Kidney (tissue), 14 donors: ENCODE results near the gene GMEB2. TPM values are rescaled to one million over a fixed set of nuclear protein-coding genes. Genes with fewer than 3 reads are reported as not detected.
"Not testable (repeated sequence)": the region's sequence is repeated elsewhere in the genome, so short reads cannot be mapped to it uniquely, and the experiment has no call there.

ENCODE experiments used
- DNase-seq, 5 donors: peaks; one replicate each; pipeline ENCODE4 v3.0.0-alpha.2; 2013 to 2020
- FAIRE-seq: peaks from 2 replicates; lab custom pipeline; 2012; peaks lifted over from hg19 to GRCh38; lab: Jason Lieb, UNC
- H3K27ac ChIP-seq, 2 donors: one replicate each; pipeline ENCODE4 v1.7.0; 2013; ENCODE audit warnings: low read depth in 2 of 2, low read length in 2 of 2, inconsistent platforms in 1 of 2
- H3K27me3 ChIP-seq: one replicate; pipeline ENCODE4 v1.7.1; 2013; ENCODE audit warnings: low read length, inconsistent platforms; ENCODE audit not compliant: control insufficient read depth, insufficient read depth
- H3K36me3 ChIP-seq, 3 donors: one replicate each; pipeline versions ENCODE4 v1.7.0 to v1.7.1; 2013; ENCODE audit warnings: low read length in 3 of 3, control low read depth in 1 of 3, inconsistent platforms in 1 of 3; ENCODE audit not compliant: insufficient read depth in 3 of 3, control insufficient read depth in 2 of 3
- H3K4me1 ChIP-seq, 3 donors: one replicate each; pipeline versions ENCODE4 v1.7.0 to v1.7.1; 2013; ENCODE audit warnings: low read length in 3 of 3, inconsistent platforms in 1 of 3, low read depth in 1 of 3; ENCODE audit not compliant: control insufficient read depth in 2 of 3, insufficient read depth in 2 of 3
- H3K4me3 ChIP-seq, 3 donors: one replicate each; pipeline versions ENCODE4 v1.7.0 to v1.8.1; 2013; ENCODE audit warnings: low read length in 3 of 3, control low read depth in 1 of 3, inconsistent platforms in 1 of 3
- H3K9ac ChIP-seq, 3 donors: one replicate each; pipeline versions ENCODE4 v1.7.0 to v1.7.1; 2013; ENCODE audit warnings: low read length in 3 of 3, control low read depth in 1 of 3, inconsistent platforms in 1 of 3
- H3K9me3 ChIP-seq, 3 donors: one replicate each; pipeline versions ENCODE4 v1.7.0 to v1.7.1; 2013; ENCODE audit warnings: low read length in 3 of 3, control low read depth in 1 of 3, inconsistent platforms in 1 of 3; ENCODE audit not compliant: control insufficient read depth in 2 of 3, insufficient read depth in 1 of 3
- CTCF ChIP-seq: IDR thresholded peaks from 3 replicates; pipeline ENCODE4 v1.5.1; 2012; ENCODE audit warnings: mild to moderate bottlenecking, moderate library complexity, borderline replicate concordance; ENCODE audit not compliant: insufficient read depth; ENCODE audit errors: extremely low read depth
- intact Hi-C: fragments of 100-400 bp; cut with DNase I; formaldehyde crosslinking; loops from one replicate; pipeline ENCODE4 v1.11.1; 2022
- polyA plus RNA-seq: library from polyadenylated mRNA; stranded (reverse); fragments of 350-450 nt; fragmentation: Illumina TruSeq; extraction: RNeasy Lipid Tissue Mini Kit (QIAGEN cat#74804); gene quantifications from one replicate; pipeline ENCODE4 v1.2.3, GENCODE V29; 2014; ENCODE audit warnings: low read depth, low replicate concordance; ENCODE audit not compliant: insufficient read depth
- total RNA-seq: library from RNA; stranded (reverse); fragmentation: NEBNext Ultra II Directional; extraction: Animal tissue kit (Norgen Biotek cat#: 25700); gene quantifications from one replicate; pipeline ENCODE4 v1.2.1, GENCODE V29; 2021
- donor health status: control.
- donor health status: control.
- donor health status: control.
- donor health status: control.
- donor health status: control.
- donor health status: DM: yes; HTN: yes; CAD: no.
- donor health status: Normal renal cell carcinoma (clear cell type).

GMEB2 gene
- total and polyA plus RNA-seq, 2 donors from 2014 or later, result 6.1 to 13.4 TPM

GRCh38 chr20:63672666-63673065 is 45.8 kb upstream of the GMEB2 start:
- Histone ChIP-seq H3K27me3 (no peaks in the 10 kb centered on the region), H3K9ac (no peak overlapping the region), H3K4me3 (no peak overlapping the region), H3K4me1 (no peaks in the 10 kb centered on the region), H3K36me3 (peaks cover 0 to 6% (median 3%) of the 10 kb centered on the region in 3 donors), H3K9me3 (no peaks in the 10 kb centered on the region), H3K27ac (no peak overlapping the region)
- FAIRE-seq (no peak), DNase-seq (no peak)
- intact Hi-C loops, result no loop called here
- no peak for TF ChIP-seq CTCF

DNA sequence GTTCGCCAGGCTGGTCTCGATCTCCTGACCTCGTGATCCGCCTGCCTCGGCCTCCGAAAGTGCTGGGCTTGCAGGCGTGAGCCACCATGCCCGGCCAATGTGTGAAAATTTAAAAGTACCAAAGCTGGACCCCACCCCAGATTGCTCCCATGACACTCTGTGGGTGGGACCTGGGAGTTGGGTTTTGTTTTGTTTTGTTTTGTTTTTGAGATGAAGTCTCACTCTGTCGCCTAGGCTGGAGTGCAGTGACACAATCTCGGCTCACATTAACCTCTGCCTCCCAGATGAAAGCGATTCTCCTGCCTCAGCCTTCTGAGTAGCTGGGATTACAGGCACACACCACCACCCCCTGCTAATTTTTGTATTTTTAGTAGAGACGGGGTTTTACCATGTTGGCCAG is 44.8 kb upstream of the GMEB2 start:
- H3K27me3 ChIP-seq, H3K9me3 ChIP-seq, FAIRE-seq, DNase-seq, intact Hi-C loops, H3K27ac ChIP-seq, H3K9ac ChIP-seq, H3K4me1 ChIP-seq, H3K4me3 ChIP-seq: not testable (repeated sequence)
- H3K36me3 ChIP-seq, result peaks cover 0 to 10% (median 7%) of the 10 kb centered on the region in 3 donors

- H3K4me1 ChIP-seq, result no peaks in the 10 kb centered on the region
- no peak for TF ChIP-seq CTCF
- peaks cover 0 to 11% (median 4%) of the 10 kb centered on the region in 3 donors for H3K36me3 ChIP-seq
- FAIRE-seq (no peak), DNase-seq (no peak)
- no peak overlapping the region for H3K4me3 ChIP-seq
- no peak overlapping the region for H3K9ac ChIP-seq
- H3K27me3 ChIP-seq, result no peaks in the 10 kb centered on the region
- H3K9me3 ChIP-seq, result no peaks in the 10 kb centered on the region
- intact Hi-C loops, result no loop called here
- H3K27ac ChIP-seq, result no peak overlapping the region
Measured at GRCh38 chr20:63668351-63668750, 41.5 kb upstream of the GMEB2 start.

DNA sequence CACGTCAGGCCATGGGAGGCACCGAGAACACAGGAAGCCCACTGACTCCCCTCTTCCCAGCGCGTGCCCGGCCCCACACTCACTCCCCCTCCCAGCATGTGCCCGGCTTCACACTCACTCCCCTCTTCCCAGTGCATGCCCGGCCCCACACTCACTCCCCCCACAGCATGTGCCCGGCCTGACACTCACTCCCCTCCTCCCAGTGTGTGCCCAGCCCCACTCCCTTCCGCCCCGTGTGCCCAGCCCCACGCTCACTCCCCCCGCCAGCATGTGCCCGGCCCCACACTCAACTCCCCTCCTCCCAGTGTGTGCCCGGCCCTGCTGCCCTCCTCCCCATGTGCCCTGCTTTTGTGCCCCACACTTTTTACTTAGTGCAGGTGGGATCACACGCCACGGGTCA is 41.0 kb upstream of the GMEB2 start:
- no peaks in the 10 kb centered on the region for H3K9me3 ChIP-seq
- intact Hi-C loops, result no loop called here
- H3K36me3 ChIP-seq, result peaks cover 0 to 11% (median 8%) of the 10 kb centered on the region in 3 donors

More for the DNA sequence above, 41.0 kb upstream of the GMEB2 start:
- Histone ChIP-seq H3K4me3 (no peak overlapping the region), H3K9ac (no peak overlapping the region), H3K27ac (no peak overlapping the region), H3K4me1 (no peaks in the 10 kb centered on the region), H3K27me3 (no peaks in the 10 kb centered on the region)
- DNase-seq (no peak), FAIRE-seq (no peak)
- no peak for TF ChIP-seq CTCF
